Fibroblast of skin of right biceps (primary cell): ENCODE data around the gene LHX4.

ENCODE experiments used
- DNase-seq: peaks from one replicate; pipeline ENCODE4 v3.0.0-alpha.2; 2013

The LHX4 gene

GRCh38 chr1:180259431-180260338 lies 29.6 kb downstream of the LHX4 start:
- DNase-seq = no peak

GRCh38 chr1:180260541-180260940 lies 30.5 kb downstream of the LHX4 start:
- DNase-seq = no peak

- DNase-seq = no peak
These were observed 31.0 kb downstream of the LHX4 start for GRCh38 chr1:180261030-180261429.

- no peak for DNase-seq
These were observed 31.6 kb downstream of the LHX4 start for GRCh38 chr1:180261524-180262155.

GRCh38 chr1:180262628-180263488 lies 32.8 kb downstream of the LHX4 start:
- DNase-seq = peak; percentile 37

- no peak for DNase-seq
These were observed 34.5 kb downstream of the LHX4 start for GRCh38 chr1:180264595-180264994.

GRCh38 chr1:180265201-180265600 lies 35.1 kb downstream of the LHX4 start:
- DNase-seq = no peak

- DNase-seq = no peak
These were observed 35.8 kb downstream of the LHX4 start for GRCh38 chr1:180265871-180266270.

- DNase-seq = no peak
These were observed 36.5 kb downstream of the LHX4 start for GRCh38 chr1:180266275-180267210.

- no peak for DNase-seq
These were observed 37.1 kb downstream of the LHX4 start for GRCh38 chr1:180267211-180267561.

- DNase-seq = no peak
These were observed 37.9 kb downstream of the LHX4 start for GRCh38 chr1:180267761-180268555.

GRCh38 chr1:180268556-180269075 lies 38.6 kb downstream of the LHX4 start:
- DNase-seq = no peak

- no peak for DNase-seq
These were observed 39.8 kb downstream of the LHX4 start for GRCh38 chr1:180269645-180270529.

GRCh38 chr1:180270530-180271271 lies 40.6 kb downstream of the LHX4 start:
- DNase-seq = no peak

- DNase-seq = peak; percentile 77
These were observed 41.5 kb downstream of the LHX4 start for GRCh38 chr1:180271272-180272255.

GRCh38 chr1:180272395-180272794 lies 42.3 kb downstream of the LHX4 start:
- DNase-seq = no peak

GRCh38 chr1:180273066-180273465 lies 43.0 kb downstream of the LHX4 start:
- DNase-seq = no peak

- DNase-seq = no peak
These were observed 44.2 kb downstream of the LHX4 start for GRCh38 chr1:180274221-180274620.
